ENCODE data around the gene TEKTIP1. TPM values are rescaled to one million over a fixed set of nuclear protein-coding genes. Genes with fewer than 3 reads are reported as not detected.

TEKTIP1 gene
- total RNA-seq, 1 donor from 2014 or later = 0.68 TPM

DNA sequence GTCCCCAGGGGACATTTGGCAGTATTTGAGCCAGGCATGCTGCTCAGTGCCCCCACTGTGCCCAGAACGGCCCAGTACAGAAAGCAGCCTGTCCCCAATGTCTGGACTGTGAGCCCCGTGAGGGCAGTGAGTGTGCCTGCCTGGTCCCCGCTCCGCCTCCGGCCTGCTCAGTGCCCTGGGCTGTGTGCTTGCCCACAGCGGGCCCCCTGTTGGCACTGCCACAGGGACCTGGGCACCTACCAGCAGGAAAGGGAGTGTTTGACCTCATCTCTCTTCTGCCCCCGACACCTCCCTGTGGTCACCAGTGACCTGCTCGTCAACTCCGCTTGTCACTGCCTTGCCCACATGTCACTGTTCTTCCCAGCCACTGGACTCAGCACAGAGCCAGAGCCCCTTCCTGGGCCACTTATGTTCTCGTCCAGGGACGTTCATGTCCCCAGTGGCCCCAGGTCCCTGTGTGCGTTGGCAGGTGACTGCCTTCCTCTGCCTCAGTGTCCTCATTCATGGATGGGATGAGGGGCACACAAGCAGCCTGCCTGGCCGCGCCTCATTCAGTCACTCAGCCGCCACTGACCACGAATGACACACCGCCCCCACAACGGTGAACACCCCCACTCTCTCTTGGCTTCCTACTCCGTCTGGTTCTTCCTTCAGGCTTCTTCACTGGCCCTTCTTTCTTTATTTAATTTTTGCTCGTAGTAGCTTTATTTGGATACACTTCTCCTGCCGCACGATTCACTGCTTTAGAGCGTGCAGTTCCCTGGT is 30.0 kb upstream of the TEKTIP1 start:
- H3K9ac ChIP-seq (ENCODE audit: low read length) = peak overlapping the region; percentile 72
- Mint-ChIP-seq H3K36me3 (ENCODE audit: low read depth, unreplicated experiment) (peaks cover 6% of the 10 kb centered on the region), H3K9me3 (ENCODE audit: unreplicated experiment) (no peaks in the 10 kb centered on the region), H3K4me3 (ENCODE audit: unreplicated experiment) (peak overlapping the region; percentile 76), H3K27me3 (ENCODE audit: low read depth, unreplicated experiment) (no peaks in the 10 kb centered on the region), H3K4me1 (ENCODE audit: low read depth, unreplicated experiment) (peaks cover 26% of the 10 kb centered on the region), H3K27ac (ENCODE audit: unreplicated experiment) (peak overlapping the region; percentile 98)
- peak overlapping the region; percentile 88 for H3K27ac ChIP-seq (ENCODE audit: low read depth, low read length)
- peaks cover 44% of the 10 kb centered on the region for H3K4me1 ChIP-seq (ENCODE audit: insufficient read depth, low read length)
- H2AFZ ChIP-seq (ENCODE audit: low read depth, low read length) = no peak overlapping the region
- DNase-seq (ENCODE audit: low read depth) (no peak), FAIRE-seq (no peak)
- no peaks in the 10 kb centered on the region for H3K9me3 ChIP-seq (ENCODE audit: insufficient read depth, low read depth, low read length)
- no peaks in the 10 kb centered on the region for H3K36me3 ChIP-seq (ENCODE audit: insufficient read depth, low read length)
- H4K20me1 ChIP-seq (ENCODE audit: insufficient read depth, low read length) = peaks cover 67% of the 10 kb centered on the region
- TF ChIP-seq, protein P1, sequence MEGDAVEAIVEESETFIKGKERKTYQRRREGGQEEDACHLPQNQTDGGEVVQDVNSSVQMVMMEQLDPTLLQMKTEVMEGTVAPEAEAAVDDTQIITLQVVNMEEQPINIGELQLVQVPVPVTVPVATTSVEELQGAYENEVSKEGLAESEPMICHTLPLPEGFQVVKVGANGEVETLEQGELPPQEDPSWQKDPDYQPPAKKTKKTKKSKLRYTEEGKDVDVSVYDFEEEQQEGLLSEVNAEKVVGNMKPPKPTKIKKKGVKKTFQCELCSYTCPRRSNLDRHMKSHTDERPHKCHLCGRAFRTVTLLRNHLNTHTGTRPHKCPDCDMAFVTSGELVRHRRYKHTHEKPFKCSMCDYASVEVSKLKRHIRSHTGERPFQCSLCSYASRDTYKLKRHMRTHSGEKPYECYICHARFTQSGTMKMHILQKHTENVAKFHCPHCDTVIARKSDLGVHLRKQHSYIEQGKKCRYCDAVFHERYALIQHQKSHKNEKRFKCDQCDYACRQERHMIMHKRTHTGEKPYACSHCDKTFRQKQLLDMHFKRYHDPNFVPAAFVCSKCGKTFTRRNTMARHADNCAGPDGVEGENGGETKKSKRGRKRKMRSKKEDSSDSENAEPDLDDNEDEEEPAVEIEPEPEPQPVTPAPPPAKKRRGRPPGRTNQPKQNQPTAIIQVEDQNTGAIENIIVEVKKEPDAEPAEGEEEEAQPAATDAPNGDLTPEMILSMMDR (IDR thresholded peaks at IDR 0.05; ENCODE audit: insufficient read depth, low read depth, low read length) = no peak
- TF ChIP-seq EZH2 (IDR thresholded peaks at IDR 0.05; ENCODE audit: insufficient read depth, low read length) = no peak
- peaks cover 78% of the 10 kb centered on the region for H3K79me2 ChIP-seq (ENCODE audit: insufficient read depth, low read length)
- peak overlapping the region; percentile 12 for H3K4me3 ChIP-seq (ENCODE audit: insufficient read depth, low read depth, low read length)
- H3K27me3 ChIP-seq (ENCODE audit: insufficient read depth, low read length) = no peaks in the 10 kb centered on the region
- peak overlapping the region; percentile 100 for H3K4me2 ChIP-seq (ENCODE audit: low read length)

DNA sequence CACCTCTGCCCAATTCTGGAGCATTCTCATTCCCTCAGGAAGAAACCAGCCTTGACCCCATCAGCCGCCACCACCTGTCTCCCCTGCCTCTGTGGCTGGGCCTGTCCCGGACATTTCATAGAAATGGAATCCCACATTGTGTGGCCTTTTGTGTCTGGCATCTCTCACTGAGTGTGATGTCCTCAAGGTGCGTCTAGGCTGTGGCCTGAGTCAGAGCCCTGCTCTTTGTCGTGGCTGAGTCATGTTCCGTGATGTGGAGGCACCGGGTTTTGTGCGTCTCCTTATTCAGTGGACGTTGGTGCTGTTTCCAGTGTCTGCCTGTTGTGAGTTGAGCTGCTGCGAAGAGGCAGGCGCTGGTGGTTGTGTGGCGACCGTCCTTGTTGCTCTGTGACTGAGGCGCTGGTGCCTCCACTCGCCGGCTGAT is 29.4 kb upstream of the TEKTIP1 start:
- H4K20me1 ChIP-seq (ENCODE audit: insufficient read depth, low read length) = peaks cover 73% of the 10 kb centered on the region
- peak overlapping the region; percentile 98 for H3K27ac Mint-ChIP-seq (ENCODE audit: unreplicated experiment)

More for the DNA sequence above, 29.4 kb upstream of the TEKTIP1 start:
- Histone ChIP-seq H3K27ac (ENCODE audit: low read depth, low read length) (peak overlapping the region; percentile 88), H3K27me3 (ENCODE audit: insufficient read depth, low read length) (no peaks in the 10 kb centered on the region), H3K9me3 (ENCODE audit: insufficient read depth, low read depth, low read length) (no peaks in the 10 kb centered on the region), H3K4me3 (ENCODE audit: insufficient read depth, low read depth, low read length) (no peak overlapping the region), H3K79me2 (ENCODE audit: insufficient read depth, low read length) (peaks cover 84% of the 10 kb centered on the region), H3K4me1 (ENCODE audit: insufficient read depth, low read length) (peaks cover 48% of the 10 kb centered on the region), H3K4me2 (ENCODE audit: low read length) (peak overlapping the region; percentile 100), H2AFZ (ENCODE audit: low read depth, low read length) (no peak overlapping the region), H3K36me3 (ENCODE audit: insufficient read depth, low read length) (no peaks in the 10 kb centered on the region), H3K9ac (ENCODE audit: low read length) (peak overlapping the region; percentile 72)
- peaks cover 7% of the 10 kb centered on the region for H3K36me3 Mint-ChIP-seq (ENCODE audit: low read depth, unreplicated experiment)
- TF ChIP-seq EZH2 (IDR thresholded peaks at IDR 0.05; ENCODE audit: insufficient read depth, low read length) = no peak
- TF ChIP-seq, protein P1 (IDR thresholded peaks at IDR 0.05; ENCODE audit: insufficient read depth, low read depth, low read length) = no peak
- H3K9me3 Mint-ChIP-seq (ENCODE audit: unreplicated experiment) = no peaks in the 10 kb centered on the region
- DNase-seq (ENCODE audit: low read depth) (peak; percentile 86), FAIRE-seq (no peak)
- peak overlapping the region; percentile 76 for H3K4me3 Mint-ChIP-seq (ENCODE audit: unreplicated experiment)
- no peaks in the 10 kb centered on the region for H3K27me3 Mint-ChIP-seq (ENCODE audit: low read depth, unreplicated experiment)
- peaks cover 26% of the 10 kb centered on the region for H3K4me1 Mint-ChIP-seq (ENCODE audit: low read depth, unreplicated experiment)
